HepG2 (cell line): ENCODE data around the gene SERPINA6. TPM values are rescaled to one million over a fixed set of nuclear protein-coding genes. Genes with fewer than 3 reads are reported as not detected.

Experiments
- FOXP1 ChIP-seq, 2 experiments: fragments of 450-650 bp in 1 of 2; IDR thresholded peaks; 2 replicates each; pipeline ENCODE4 v1.6.1; 2017 to 2018; ENCODE audit warnings: antibody characterized with exemption in 1 of 2
- ZNF510 ChIP-seq: sonication (generic); formaldehyde crosslinking; IDR thresholded peaks from 2 replicates; pipeline ENCODE4 v1.4.0; 2020; ENCODE audit warnings: low read depth, mild to moderate bottlenecking, missing genetic modification reagents
- ZSCAN20 ChIP-seq: sonication (generic); formaldehyde crosslinking; IDR thresholded peaks from 2 replicates; pipeline ENCODE4 v1.4.0; 2020; ENCODE audit warnings: missing genetic modification reagents, mild to moderate bottlenecking, borderline replicate concordance
- polyA plus RNA-seq, 8 experiments: library from polyadenylated mRNA; depleted of rRNA in 3 of 8; stranded (reverse) in 7 of 8; unstranded in 1 of 8; fragments of >200 nt; fragmentation: Illumina TruSeq in 4 of 8; extraction: Trizol in 4 of 8; gene quantifications; 2 replicates each; pipeline versions ENCODE4 v1.2.1 to v1.2.3, GENCODE V29; 2011 to 2016; ENCODE audit warnings: low read depth in 4 of 8, missing spikeins in 1 of 8, mixed read lengths in 1 of 8; ENCODE audit not compliant: insufficient read depth in 1 of 8
- total RNA-seq, 5 experiments: library from RNA; depleted of rRNA; stranded (reverse); fragments of >200 nt; fragmentation: Illumina TruSeq; extraction: Trizol; gene quantifications; 2 replicates each; pipeline ENCODE4 v1.2.3, GENCODE V29; 2016; ENCODE audit warnings: low read depth in 1 of 5
- TF ChIP-seq, protein P1 (sequence below): sonication (generic); formaldehyde crosslinking; IDR thresholded peaks from 2 replicates; pipeline ENCODE4 v1.4.0; 2020; ENCODE audit warnings: missing genetic modification reagents
- TF ChIP-seq, protein P2 (sequence below): sonication (generic); formaldehyde crosslinking; IDR thresholded peaks from 2 replicates; pipeline ENCODE4 v1.4.0; 2020; ENCODE audit warnings: low read depth, mild to moderate bottlenecking, missing genetic modification reagents

SERPINA6 gene
- total and polyA plus RNA-seq, 2 of the 13 experiments (the other 11 are each of a cell fraction or from before 2014, with no cell fraction given), result 260 to 333 TPM

DNA sequence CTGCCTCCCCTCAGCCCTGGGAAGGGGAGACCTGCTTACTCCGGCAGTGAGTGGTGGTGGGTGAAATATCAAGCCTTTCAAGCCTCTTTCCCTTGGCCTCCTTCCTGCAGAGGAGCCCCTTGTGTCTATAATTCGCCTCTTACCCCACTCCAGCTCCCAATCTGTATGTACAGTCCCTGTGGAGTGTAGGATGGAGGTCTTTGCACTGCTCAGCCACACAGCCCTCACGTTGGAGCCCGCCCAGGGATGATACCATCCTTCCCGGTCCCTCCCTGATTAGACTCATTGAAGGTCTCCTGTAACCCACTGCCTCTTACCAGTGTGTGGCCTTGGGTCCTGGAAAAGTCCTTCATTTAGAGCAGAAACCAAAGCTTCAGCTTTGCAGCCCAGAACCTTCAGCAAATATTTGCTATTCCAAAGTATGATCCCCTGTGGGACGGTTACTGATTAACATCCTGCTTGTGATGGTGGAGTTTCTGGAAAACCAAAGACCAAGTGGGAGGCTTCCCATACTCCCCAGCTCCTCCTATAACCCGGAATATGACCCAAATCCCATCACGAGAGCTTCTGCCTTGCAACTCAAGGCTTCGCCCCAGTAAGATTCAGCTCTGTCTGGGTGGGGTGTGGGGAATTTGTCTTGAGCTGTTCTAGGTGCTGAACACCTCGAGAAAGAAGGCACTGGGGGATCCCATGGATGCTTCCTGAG is 30.1 kb downstream of the SERPINA6 start, which contains the start of gene SERPINA10 (continued):
- peak; percentile 70; the same call in 1 of the 2 replicates for TF ChIP-seq ZNF510 (CRISPR knock-in tag)
- TF ChIP-seq FOXP1 (IDR thresholded peaks at IDR 0.05), result no peak
- TF ChIP-seq FOXP1 (CRISPR knock-in tag; IDR thresholded peaks at IDR 0.05), result peak; percentile 41; the same call in 1 of the 2 replicates
- TF ChIP-seq ZSCAN20 (CRISPR knock-in tag), result peak; percentile 35; the same call in 1 of the 2 replicates
- TF ChIP-seq, protein P1, sequence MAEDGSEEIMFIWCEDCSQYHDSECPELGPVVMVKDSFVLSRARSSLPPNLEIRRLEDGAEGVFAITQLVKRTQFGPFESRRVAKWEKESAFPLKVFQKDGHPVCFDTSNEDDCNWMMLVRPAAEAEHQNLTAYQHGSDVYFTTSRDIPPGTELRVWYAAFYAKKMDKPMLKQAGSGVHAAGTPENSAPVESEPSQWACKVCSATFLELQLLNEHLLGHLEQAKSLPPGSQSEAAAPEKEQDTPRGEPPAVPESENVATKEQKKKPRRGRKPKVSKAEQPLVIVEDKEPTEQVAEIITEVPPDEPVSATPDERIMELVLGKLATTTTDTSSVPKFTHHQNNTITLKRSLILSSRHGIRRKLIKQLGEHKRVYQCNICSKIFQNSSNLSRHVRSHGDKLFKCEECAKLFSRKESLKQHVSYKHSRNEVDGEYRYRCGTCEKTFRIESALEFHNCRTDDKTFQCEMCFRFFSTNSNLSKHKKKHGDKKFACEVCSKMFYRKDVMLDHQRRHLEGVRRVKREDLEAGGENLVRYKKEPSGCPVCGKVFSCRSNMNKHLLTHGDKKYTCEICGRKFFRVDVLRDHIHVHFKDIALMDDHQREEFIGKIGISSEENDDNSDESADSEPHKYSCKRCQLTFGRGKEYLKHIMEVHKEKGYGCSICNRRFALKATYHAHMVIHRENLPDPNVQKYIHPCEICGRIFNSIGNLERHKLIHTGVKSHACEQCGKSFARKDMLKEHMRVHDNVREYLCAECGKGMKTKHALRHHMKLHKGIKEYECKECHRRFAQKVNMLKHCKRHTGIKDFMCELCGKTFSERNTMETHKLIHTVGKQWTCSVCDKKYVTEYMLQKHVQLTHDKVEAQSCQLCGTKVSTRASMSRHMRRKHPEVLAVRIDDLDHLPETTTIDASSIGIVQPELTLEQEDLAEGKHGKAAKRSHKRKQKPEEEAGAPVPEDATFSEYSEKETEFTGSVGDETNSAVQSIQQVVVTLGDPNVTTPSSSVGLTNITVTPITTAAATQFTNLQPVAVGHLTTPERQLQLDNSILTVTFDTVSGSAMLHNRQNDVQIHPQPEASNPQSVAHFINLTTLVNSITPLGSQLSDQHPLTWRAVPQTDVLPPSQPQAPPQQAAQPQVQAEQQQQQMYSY (CRISPR knock-in tag), result peak; percentile 59; the same call in 1 of the 2 replicates
- TF ChIP-seq, protein P2, sequence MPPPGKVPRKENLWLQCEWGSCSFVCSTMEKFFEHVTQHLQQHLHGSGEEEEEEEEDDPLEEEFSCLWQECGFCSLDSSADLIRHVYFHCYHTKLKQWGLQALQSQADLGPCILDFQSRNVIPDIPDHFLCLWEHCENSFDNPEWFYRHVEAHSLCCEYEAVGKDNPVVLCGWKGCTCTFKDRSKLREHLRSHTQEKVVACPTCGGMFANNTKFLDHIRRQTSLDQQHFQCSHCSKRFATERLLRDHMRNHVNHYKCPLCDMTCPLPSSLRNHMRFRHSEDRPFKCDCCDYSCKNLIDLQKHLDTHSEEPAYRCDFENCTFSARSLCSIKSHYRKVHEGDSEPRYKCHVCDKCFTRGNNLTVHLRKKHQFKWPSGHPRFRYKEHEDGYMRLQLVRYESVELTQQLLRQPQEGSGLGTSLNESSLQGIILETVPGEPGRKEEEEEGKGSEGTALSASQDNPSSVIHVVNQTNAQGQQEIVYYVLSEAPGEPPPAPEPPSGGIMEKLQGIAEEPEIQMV (CRISPR knock-in tag), result peak; percentile 85; the same call in 1 of the 2 replicates
